ENCODE measurements around the gene UPF3B. TPM values are rescaled to one million over a fixed set of nuclear protein-coding genes. Genes with fewer than 3 reads are reported as not detected.

The UPF3B gene
- total and polyA plus RNA-seq, 9 of the 15 experiments (the other 6 are each of a cell fraction or from before 2014, with no cell fraction given), result 17.6 to 57.0 (median 32.3) TPM

DNA sequence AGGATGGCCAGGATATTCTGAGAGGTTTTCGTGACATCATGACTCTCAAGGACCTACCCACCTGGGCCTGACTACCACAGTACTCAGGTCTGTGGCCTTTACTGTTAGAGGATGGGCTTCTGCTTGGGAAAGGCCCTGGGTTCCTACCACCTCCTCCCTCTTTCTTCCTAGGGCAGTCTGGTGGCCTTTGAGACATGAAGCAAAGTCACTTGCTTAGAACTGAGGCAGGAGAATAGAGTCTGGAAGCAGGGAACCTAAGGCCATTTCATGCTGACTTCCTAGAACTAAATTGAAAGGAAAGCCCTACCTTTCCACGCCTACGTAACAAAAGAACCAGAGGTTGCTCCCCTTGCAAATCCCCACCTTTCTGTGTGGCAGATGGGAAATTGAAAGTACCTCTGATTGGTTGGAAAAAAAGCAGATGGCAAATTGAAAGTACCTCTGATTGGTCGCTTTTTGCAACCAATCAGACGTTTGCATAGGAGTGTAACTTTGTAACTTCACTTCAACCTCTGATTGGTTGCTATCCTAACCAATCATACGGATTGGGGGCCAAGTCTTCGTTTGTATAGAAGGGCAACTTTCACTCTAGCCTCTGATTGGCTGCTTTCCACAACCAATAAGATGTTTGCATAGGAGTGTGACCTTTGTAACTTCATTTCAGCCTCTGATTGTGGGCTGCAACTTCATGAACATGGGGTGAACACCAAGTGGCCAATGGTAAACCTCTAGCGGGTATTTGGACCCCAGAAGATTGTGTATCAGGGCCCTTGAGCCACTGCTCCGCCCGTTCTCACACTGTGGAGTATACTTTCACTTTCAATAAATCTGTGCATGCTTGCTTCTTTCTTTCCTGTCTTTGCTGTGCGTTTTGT, 33.0 kb upstream of the UPF3B start (continued):
- TF ChIP-seq SETDB1 (IDR thresholded peaks at IDR 0.05; ENCODE audit: low read length) (no peak), KDM5B (IDR thresholded peaks at IDR 0.05; ENCODE audit: insufficient replicate concordance, low read depth, low read length) (no peak), ZBTB9 (CRISPR knock-in tag; IDR thresholded peaks at IDR 0.05) (no peak), ZFP30 (CRISPR knock-in tag; IDR thresholded peaks at IDR 0.05; ENCODE audit: borderline replicate concordance) (no peak), RBM25 (IDR thresholded peaks at IDR 0.05; ENCODE audit: low read depth, low read length, severe bottlenecking) (peak; percentile 48), ZNF407 (IDR thresholded peaks at IDR 0.05; ENCODE audit: low read depth) (no peak), KHSRP (IDR thresholded peaks at IDR 0.05) (no peak), ZNF79 (CRISPR knock-in tag; IDR thresholded peaks at IDR 0.05; ENCODE audit: low read depth) (no peak), CEBPG (CRISPR knock-in tag; IDR thresholded peaks at IDR 0.05) (no peak), CEBPG (tag; conservative IDR thresholded peaks at IDR 0.05 in 1 of 2, IDR thresholded peaks at IDR 0.05 in 1 of 2) (no peak), ARHGAP35 (IDR thresholded peaks at IDR 0.05; ENCODE audit: partially characterized antibody) (no peak), CHCHD3 (CRISPR knock-in tag; IDR thresholded peaks at IDR 0.05) (no peak)
- TF ChIP-seq, protein P1, sequence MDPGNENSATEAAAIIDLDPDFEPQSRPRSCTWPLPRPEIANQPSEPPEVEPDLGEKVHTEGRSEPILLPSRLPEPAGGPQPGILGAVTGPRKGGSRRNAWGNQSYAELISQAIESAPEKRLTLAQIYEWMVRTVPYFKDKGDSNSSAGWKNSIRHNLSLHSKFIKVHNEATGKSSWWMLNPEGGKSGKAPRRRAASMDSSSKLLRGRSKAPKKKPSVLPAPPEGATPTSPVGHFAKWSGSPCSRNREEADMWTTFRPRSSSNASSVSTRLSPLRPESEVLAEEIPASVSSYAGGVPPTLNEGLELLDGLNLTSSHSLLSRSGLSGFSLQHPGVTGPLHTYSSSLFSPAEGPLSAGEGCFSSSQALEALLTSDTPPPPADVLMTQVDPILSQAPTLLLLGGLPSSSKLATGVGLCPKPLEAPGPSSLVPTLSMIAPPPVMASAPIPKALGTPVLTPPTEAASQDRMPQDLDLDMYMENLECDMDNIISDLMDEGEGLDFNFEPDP (CRISPR knock-in tag; IDR thresholded peaks at IDR 0.05), result no peak
- TF ChIP-seq, protein P2, sequence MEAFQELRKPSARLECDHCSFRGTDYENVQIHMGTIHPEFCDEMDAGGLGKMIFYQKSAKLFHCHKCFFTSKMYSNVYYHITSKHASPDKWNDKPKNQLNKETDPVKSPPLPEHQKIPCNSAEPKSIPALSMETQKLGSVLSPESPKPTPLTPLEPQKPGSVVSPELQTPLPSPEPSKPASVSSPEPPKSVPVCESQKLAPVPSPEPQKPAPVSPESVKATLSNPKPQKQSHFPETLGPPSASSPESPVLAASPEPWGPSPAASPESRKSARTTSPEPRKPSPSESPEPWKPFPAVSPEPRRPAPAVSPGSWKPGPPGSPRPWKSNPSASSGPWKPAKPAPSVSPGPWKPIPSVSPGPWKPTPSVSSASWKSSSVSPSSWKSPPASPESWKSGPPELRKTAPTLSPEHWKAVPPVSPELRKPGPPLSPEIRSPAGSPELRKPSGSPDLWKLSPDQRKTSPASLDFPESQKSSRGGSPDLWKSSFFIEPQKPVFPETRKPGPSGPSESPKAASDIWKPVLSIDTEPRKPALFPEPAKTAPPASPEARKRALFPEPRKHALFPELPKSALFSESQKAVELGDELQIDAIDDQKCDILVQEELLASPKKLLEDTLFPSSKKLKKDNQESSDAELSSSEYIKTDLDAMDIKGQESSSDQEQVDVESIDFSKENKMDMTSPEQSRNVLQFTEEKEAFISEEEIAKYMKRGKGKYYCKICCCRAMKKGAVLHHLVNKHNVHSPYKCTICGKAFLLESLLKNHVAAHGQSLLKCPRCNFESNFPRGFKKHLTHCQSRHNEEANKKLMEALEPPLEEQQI (IDR thresholded peaks at IDR 0.05), result no peak
